ENCODE measurements around the gene CRHR2.
A peak's percentile ranks its signal among the peaks of the same experiment; 100 is the strongest.

The CRHR2 gene

DNA sequence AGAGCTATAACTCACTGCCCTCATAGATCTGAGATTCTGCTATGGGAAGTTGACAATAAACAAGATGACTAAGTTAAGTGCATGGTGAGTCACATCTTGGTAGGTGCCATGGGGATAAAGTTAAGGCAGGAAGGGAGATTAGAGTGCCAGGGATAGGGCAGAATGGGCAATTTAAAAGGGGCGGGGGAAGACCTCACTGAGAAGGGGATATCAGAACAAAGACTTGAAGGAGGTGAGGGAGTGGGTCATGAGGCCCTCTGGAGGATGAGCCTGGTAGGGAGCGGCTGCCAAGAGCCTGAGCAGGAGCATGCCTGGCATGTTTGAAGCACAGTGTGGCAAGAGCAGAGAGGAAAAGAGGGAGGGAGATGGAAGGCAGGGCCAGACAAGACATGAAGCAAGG is 34.9 kb upstream of the CRHR2 start:
- peak; percentile 62 for DNase-seq (ENCODE audit: low read depth)
- TF ChIP-seq, protein P1, sequence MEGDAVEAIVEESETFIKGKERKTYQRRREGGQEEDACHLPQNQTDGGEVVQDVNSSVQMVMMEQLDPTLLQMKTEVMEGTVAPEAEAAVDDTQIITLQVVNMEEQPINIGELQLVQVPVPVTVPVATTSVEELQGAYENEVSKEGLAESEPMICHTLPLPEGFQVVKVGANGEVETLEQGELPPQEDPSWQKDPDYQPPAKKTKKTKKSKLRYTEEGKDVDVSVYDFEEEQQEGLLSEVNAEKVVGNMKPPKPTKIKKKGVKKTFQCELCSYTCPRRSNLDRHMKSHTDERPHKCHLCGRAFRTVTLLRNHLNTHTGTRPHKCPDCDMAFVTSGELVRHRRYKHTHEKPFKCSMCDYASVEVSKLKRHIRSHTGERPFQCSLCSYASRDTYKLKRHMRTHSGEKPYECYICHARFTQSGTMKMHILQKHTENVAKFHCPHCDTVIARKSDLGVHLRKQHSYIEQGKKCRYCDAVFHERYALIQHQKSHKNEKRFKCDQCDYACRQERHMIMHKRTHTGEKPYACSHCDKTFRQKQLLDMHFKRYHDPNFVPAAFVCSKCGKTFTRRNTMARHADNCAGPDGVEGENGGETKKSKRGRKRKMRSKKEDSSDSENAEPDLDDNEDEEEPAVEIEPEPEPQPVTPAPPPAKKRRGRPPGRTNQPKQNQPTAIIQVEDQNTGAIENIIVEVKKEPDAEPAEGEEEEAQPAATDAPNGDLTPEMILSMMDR (IDR thresholded peaks at IDR 0.05; ENCODE audit: insufficient read depth, low read depth, low read length, missing control alignments), result no peak
- no peak overlapping the region for H3K4me3 ChIP-seq (ENCODE audit: low read length)

DNA sequence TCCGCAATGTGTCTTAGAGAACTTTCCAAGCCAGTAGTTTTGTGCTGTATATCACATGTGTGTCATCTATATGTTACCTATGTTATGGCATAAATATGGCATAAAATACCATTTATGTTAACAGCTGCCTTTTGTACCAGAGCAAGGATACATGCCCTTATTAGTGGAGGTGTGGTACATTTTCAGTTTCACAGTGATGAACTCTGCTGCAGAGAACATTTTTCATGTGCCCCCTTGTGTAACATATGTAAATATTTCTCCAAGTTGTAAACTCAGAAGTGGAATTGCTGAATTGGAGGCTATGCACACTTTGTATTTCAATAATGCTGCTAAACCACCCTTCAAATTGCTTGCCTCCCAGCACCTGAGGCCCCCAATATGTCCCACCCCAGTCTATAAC is 31.9 kb upstream of the CRHR2 start:
- DNase-seq (ENCODE audit: low read depth), result no peak

DNA sequence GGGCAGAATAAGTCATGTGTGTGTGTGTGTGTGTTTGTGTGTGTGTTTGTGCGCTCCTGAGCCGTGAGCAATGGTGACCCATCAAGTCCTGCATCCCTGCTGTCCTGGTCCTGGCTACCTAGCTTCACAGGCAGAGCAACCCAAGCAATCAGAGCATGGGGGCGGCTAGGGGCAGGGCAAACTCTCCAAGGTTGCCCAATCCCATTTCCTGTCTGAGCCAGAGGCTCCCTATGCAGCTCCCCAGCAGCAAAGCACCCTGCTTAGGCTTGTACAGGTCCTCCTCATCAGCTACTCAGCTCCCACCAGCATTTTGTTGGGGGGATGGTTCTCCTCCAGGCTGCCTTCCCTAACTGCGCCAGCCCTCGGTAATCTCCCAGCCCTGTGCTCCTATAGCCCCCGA is 31.1 kb upstream of the CRHR2 start:
- peak; percentile 71 for DNase-seq (ENCODE audit: low read depth)
- no peak overlapping the region for H3K4me3 ChIP-seq (ENCODE audit: low read length)
- TF ChIP-seq, protein P1 (IDR thresholded peaks at IDR 0.05; ENCODE audit: insufficient read depth, low read depth, low read length, missing control alignments), result no peak

More for the DNA sequence above, 31.9 kb upstream of the CRHR2 start:
- TF ChIP-seq, protein P1 (IDR thresholded peaks at IDR 0.05; ENCODE audit: insufficient read depth, low read depth, low read length, missing control alignments), result no peak
- no peak overlapping the region for H3K4me3 ChIP-seq (ENCODE audit: low read length)

DNA sequence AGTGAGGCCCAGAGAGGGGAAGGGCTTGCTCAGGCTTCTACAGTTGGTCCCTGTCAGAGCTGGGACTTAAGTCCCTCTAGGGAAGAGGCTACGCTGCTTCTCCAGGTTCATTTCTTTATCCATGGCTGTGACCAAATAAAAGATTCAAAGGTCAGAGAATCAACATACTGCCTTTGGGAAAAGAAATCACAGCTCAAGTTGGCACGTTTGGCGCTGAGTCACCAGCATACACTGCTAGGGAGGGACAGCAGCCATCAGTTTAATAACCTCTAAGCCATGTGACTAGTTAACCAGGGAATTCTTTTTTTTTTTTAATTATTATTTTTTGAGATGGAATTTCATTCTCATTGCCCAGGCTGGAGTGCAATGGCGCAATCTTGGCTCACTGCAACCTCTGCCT is 28.4 kb upstream of the CRHR2 start:
- no peak overlapping the region for H3K4me3 ChIP-seq (ENCODE audit: low read length)
- TF ChIP-seq, protein P1 (IDR thresholded peaks at IDR 0.05; ENCODE audit: insufficient read depth, low read depth, low read length, missing control alignments), result no peak
- DNase-seq (ENCODE audit: low read depth), result peak; percentile 6

DNA sequence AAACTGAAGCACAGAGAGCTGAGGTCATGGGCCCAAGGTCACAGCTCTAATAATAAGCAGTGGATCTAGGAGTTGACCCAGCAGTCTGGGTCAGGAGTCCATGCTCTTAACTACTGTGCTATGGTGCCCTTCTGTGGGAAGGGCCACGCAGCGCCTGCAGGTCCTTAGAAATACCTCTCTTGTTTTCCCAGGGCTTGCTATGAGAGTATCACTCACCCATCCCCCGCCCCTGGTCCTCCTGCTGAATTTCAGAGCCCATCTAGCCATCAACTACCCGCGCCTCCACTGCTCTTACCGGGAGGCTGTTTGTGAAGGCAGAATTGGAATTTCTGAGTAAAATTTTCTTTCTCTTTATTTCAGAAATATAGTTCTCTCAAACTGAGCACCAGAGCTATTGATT is 27.3 kb upstream of the CRHR2 start:
- TF ChIP-seq, protein P1 (IDR thresholded peaks at IDR 0.05; ENCODE audit: insufficient read depth, low read depth, low read length, missing control alignments), result no peak
- DNase-seq (ENCODE audit: low read depth), result no peak
- no peak overlapping the region for H3K4me3 ChIP-seq (ENCODE audit: low read length)

DNA sequence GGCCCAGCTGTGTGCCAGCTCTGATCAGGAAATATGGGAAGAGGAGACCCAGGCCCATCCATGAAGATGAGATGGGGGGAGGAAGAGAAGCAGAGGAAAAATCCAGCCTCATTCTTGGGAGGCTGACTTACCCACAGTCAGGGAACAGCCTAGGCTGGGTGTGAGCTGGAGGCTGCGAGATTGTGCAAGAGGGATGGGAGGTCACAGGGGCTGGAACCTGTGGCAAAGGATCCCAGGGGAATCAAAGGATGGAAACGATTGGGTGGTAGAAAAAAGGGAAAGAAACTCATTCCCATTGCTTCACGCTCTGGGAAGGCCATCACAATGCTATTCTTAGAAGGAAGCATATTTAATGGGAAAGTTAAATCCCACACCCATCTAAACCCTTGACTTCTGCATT is 26.7 kb upstream of the CRHR2 start:
- no peak overlapping the region for H3K4me3 ChIP-seq (ENCODE audit: low read length)
- TF ChIP-seq, protein P1 (IDR thresholded peaks at IDR 0.05; ENCODE audit: insufficient read depth, low read depth, low read length, missing control alignments), result no peak
- no peak for DNase-seq (ENCODE audit: low read depth)

DNA sequence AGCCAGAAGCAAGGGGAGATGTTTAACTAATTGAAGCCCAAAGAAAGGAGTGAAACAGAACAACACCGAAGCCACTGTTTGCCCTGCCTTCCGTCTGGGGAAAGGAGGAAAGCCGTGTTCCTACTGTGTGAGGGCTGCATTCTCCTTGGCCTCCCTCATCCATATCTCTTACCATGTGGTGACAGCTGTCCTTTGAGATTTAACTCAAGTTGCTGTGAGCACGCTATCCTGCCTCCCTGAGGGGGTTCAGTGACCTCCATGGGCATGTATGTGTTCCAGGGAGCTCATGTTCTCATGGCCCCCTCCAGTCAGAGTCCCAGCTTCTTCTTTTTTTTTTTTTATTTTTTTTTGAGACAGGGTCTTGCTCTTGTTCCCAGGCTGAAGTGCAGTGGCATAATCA is 26.2 kb upstream of the CRHR2 start:
- TF ChIP-seq, protein P1 (IDR thresholded peaks at IDR 0.05; ENCODE audit: insufficient read depth, low read depth, low read length, missing control alignments), result no peak
- no peak overlapping the region for H3K4me3 ChIP-seq (ENCODE audit: low read length)
- no peak for DNase-seq (ENCODE audit: low read depth)

Data from epithelial cell of esophagus (primary cell).